Erythroblast (primary cell): ENCODE data around the gene CHD9.

Experiments used
- GATA1 ChIP-seq: IDR thresholded peaks from 2 replicates; pipeline ENCODE4 v1.6.1; 2011; ENCODE audit warnings: low read depth, mild to moderate bottlenecking, control low read depth, low read length, moderate library complexity
- POLR2A ChIP-seq: IDR thresholded peaks from 2 replicates; pipeline ENCODE4 v1.6.1; 2011; ENCODE audit warnings: mild to moderate bottlenecking, low read length

- TF ChIP-seq POLR2A (no peak), GATA1 (no peak)
Measured at GRCh38 chr16:53337294-53337693, 282.5 kb downstream of the CHD9 start.
